ENCODE measurements around the gene PSPN. TPM values are rescaled to one million over a fixed set of nuclear protein-coding genes. Genes with fewer than 3 reads are reported as not detected.

The PSPN gene, protein sequence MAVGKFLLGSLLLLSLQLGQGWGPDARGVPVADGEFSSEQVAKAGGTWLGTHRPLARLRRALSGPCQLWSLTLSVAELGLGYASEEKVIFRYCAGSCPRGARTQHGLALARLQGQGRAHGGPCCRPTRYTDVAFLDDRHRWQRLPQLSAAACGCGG
- total RNA-seq: 0.72 and 1.1 TPM in 2 replicates

DNA sequence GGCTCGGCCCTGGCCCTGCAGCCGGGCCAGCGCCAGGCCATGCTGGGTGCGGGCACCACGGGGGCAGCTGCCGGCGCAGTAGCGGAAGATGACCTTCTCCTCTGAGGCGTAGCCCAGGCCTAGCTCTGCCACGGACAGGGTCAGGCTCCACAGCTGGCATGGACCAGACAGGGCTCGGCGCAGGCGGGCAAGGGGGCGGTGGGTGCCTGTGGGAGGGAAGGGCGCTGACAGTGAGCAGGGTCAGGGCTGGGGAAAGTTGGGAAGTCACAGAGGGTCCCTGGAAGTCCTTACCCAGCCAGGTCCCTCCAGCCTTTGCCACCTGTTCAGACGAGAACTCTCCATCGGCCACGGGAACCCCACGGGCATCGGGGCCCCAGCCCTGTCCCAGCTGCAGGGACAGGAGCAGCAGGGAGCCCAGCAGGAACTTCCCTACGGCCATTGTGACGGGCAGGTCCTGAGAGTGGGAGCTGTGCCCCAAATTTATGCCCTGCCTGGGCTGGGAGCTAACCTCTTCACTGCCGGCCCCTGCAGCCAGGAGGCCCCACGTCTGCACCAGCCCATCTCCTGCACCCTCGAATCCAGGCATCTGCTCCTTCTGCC lies at the start of gene PSPN:
PSPN (minus strand) TSS at position 523 of the 600 bp plus-strand sequence; CDS start at position 439, 84 bp downstream.

DNA sequence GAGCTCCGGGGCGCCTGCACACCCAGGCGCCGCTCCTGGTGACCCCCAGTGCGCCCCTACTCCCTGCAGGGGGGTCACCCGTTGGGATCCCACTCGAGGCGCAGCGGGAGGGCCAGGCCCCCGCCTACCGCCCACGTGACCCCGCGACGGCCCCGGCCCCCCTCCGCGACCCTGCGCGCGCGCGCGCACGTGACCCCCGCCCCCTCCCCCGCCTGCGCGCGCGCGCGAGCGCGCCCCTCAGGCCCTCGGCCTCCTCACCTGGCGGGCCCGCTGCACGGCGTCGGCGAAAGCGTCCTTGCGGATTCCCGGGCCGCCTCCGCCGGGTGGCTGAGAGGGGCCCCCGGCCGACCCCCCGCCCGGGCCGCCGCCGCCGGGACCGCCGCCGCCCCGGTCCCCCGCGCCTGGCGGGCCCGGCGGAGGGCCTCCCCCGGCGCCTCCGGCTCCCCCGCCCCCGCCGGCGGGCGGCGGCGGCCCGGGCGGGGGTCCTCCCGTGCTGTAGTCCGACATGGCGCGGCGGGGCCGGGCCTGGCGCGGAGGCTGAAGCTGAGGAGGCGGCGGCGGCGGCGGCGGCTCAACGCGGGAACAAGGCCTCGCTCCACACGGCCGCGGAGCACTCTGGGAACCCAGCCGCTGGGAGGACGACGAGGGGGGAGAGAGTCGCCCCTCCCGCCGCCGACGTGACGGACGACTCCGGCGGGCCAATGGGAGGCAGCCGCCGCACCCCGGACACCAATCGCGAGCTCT lies 48.6 kb upstream of the PSPN start, which contains the start of gene KHSRP:
KHSRP (minus strand) TSS at position 617 of the 744 bp plus-strand sequence; CDS start at position 507, 110 bp downstream.

DNA sequence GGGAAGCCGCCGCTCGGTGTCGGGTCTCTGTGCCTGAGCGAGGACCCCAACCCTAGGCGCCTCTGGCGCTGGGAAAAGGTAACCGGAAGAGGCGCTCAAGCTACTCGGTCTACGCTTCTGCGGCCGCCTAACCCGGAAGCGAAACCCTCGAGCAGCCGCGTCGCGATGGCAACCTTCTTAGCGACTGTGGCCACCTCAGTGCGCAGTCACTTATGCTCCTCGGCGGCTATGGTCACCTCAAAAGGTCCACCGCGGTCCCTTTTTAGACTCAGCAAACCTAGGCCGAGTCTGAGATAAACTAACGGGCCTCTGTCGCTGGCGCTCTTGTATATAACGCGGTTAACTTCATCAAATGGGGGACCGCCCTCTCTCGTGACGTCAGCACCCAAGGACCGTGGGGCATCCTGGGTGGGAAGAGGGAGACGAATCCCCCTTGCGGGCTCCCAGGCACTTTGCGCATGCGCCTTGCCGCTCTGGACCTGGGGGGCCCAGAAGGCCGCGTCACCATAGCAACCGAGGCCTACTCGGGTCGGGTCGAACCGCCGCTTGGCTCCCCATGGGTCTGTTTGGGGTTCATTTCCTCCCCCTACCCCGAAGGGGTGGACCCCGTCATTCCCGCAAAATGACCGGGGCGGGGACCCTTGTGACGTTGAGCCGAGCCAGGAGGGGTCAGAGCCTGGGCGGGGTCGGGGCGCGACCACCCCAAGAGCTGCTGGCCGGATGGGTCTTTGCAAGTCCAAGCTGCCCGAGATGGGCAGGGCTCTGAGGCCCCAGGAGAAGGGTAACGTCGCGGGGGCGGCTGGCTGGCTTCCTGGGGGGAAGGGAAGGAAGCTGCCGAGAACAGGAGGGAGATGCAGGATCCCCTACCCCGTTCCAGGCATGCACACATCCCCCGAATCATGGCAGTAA lies 17.6 kb upstream of the PSPN start, which contains the start of gene GTF2F1:
GTF2F1 (minus strand) TSS at position 91 of the 909 bp plus-strand sequence. CDS start 169 bp downstream, outside the sequence.

DNA sequence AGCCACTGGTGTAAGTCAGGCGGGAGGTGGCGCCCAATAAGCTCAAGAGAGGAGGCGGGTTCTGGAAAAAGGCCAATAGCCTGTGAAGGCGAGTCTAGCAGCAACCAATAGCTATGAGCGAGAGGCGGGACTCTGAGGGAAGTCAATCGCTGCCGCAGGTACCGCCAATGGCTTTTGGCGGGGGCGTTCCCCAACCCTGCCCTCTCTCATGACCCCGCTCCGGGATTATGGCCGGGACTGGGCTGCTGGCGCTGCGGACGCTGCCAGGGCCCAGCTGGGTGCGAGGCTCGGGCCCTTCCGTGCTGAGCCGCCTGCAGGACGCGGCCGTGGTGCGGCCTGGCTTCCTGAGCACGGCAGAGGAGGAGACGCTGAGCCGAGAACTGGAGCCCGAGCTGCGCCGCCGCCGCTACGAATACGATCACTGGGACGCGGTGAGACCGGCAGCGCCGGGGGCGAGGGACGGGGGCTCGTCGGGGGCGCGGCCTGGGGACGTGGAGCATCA lies 3.1 kb downstream of the PSPN start, which contains the start of gene ALKBH7:
ALKBH7 (plus strand) TSS at position 201 of the 502 bp plus-strand sequence; CDS start at position 228, 27 bp downstream.

DNA sequence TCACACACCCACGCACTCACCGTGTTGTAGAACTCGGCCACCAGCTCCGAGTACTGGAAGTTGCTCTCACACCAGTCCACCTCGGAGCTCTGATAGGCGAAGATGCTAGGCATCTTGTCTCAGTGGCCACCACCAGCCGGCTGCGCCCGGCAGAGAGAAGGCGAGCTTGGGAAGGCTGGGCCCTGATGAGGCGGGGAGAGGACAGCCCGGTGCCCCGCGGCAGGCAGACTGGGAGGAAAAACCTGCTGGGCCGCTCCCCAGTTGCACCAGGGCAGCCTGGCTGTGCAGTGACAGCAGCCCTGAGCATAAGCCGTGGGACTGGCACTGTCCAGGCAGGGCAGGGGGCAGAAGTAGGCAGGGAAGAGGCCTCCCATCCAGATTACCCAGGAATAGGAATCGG lies 42.3 kb downstream of the PSPN start, which contains the start of gene ACER1:
ACER1 (minus strand) TSS at position 174 of the 400 bp plus-strand sequence; CDS start at position 113, 61 bp downstream.

Other genes with a start within 250 kb of the PSPN start
- gene ACSBG2, start 240.3 kb downstream of the PSPN start, total RNA-seq: not detected in 2 replicates
- 3.6 and 4.0 TPM in 2 replicates for gene MLLT1, start 96.0 kb downstream of the PSPN start, total RNA-seq
- gene ACER1, start 42.3 kb downstream of the PSPN start, total RNA-seq: not detected in 2 replicates
- gene CLPP, start 14.4 kb downstream of the PSPN start, total RNA-seq: 53.1 and 61.9 TPM in 2 replicates
- 60.2 and 89.1 TPM in 2 replicates for gene ALKBH7, start 3.1 kb downstream of the PSPN start, total RNA-seq
- 27.7 and 37.6 TPM in 2 replicates for gene GTF2F1, start 17.2 kb upstream of the PSPN start, total RNA-seq
- gene KHSRP, start 48.9 kb upstream of the PSPN start, total RNA-seq: 73.7 and 78.0 TPM in 2 replicates
- 0.21 and 0.24 TPM in 2 replicates for gene SLC25A41, start 57.8 kb upstream of the PSPN start, total RNA-seq
- gene SLC25A23, start 83.9 kb upstream of the PSPN start, total RNA-seq: 28.1 and 33.0 TPM in 2 replicates
- gene CRB3, start 88.3 kb upstream of the PSPN start, total RNA-seq: 42.0 and 79.0 TPM in 2 replicates
- gene DENND1C, start 105.9 kb upstream of the PSPN start, total RNA-seq: under 0.01 TPM in 1 of 2 replicates, not detected in the other
- 1.9 TPM in 1 of 2 replicates, not detected in the other for gene TUBB4A, start 126.4 kb upstream of the PSPN start, total RNA-seq
- gene TNFSF9, start 155.1 kb upstream of the PSPN start, total RNA-seq: 11.3 and 14.9 TPM in 2 replicates
- gene CD70, start 215.2 kb upstream of the PSPN start, total RNA-seq: 25.8 TPM in 1 of 2 replicates, not detected in the other

Data from tracheal epithelial cell (primary cell).